Measurements from ENCODE around the gene UBE2M. TPM values are rescaled to one million over a fixed set of nuclear protein-coding genes. Genes with fewer than 3 reads are reported as not detected.
A peak's percentile ranks its signal among the peaks of the same experiment; 100 is the strongest.
"Not testable (repeated sequence)": the region's sequence is repeated elsewhere in the genome, so short reads cannot be mapped to it uniquely, and the experiment has no call there.

The UBE2M gene
- total RNA-seq, 1 experiment from 2014 or later = 192 TPM

DNA sequence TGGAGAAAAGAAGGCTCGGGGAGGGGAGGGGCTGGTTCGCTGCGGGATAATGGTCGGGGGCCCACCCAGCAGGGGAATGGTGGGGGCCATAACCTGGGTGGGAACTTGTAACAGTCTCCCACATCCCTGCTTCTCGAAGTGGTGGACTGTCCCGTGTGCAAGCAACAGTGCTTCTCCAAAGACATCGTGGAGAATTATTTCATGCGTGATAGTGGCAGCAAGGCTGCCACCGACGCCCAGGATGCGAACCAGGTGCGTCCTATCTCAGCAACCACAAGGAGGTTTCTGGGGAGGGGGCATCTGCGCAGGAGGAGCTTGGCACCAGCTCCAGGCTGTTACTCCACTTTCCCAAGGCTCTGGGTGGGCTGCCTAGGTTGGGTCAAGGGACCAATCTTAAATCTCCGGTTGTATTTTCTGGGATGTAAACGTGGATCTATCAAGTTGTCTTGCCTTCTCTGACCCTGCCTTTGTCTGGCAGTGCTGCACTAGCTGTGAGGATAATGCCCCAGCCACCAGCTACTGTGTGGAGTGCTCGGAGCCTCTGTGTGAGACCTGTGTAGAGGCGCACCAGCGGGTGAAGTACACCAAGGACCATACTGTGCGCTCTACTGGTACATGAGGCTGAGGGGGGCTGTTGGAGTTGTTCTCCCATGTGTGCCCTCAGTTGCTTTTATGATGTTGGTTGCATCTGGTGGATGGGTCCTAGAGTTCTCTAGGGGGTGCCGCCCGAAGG lies 13.0 kb downstream of the UBE2M start:
- DNase-seq (ENCODE audit: low spot score) = no peak
- in situ Hi-C loops (cut with HindIII; ENCODE audit: low sequenced_read_pairs) = no loop called here

DNA sequence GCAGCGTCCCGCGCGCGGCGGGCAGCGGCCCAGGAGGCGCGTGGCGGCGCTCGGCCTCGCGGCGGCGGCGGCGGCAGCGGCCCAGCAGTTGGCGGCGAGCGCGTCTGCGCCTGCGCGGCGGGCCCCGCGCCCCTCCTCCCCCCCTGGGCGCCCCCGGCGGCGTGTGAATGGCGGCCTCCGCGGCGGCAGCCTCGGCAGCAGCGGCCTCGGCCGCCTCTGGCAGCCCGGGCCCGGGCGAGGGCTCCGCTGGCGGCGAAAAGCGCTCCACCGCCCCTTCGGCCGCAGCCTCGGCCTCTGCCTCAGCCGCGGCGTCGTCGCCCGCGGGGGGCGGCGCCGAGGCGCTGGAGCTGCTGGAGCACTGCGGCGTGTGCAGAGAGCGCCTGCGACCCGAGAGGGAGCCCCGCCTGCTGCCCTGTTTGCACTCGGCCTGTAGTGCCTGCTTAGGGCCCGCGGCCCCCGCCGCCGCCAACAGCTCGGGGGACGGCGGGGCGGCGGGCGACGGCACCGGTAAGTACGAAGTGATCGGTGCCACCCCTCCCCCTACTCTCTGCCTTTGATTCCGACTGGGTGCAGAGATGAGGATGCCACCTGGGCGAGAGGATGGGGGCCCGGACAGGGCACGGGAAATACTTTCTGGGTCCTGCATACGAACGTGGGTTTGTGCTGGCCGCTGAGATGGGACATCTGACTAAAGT lies 13.7 kb downstream of the UBE2M start:
- in situ Hi-C loops (cut with HindIII; ENCODE audit: low sequenced_read_pairs) = no loop called here
- no peak for DNase-seq (ENCODE audit: low spot score)

DNA sequence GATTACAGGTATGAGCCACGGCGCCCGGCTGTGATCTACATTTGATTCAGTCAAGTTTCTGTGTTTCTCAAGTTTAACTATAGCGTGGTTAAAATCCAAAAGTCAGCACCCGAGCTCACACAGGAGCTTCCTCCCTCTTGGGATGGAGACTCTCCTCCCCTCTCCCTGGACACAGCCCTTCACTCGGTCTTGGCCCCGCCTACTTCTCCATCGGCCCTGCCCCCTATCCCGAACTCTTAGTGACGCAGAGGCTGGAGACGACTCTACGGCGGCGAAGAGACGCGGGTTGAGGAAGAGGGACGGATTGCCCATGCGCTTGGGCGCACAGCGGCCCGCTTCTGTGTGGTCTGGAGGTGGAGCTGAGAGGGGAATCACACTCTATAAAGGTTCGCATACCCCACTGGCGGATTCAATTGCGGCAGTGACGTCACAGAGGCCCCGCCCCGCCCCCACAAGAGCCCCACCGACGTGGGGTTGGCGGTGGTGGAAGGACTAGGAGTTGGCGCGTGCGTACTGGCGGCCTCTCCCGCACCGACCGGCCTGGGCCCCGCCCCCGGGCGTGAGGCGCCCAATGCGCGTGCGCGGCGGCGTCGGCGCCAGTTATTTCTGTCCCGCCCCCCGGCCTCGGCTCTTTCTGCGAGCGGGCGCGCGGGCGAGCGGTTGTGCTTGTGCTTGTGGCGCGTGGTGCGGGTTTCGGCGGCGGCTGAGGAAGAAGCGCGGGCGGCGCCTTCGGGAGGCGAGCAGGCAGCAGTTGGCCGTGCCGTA lies 14.4 kb downstream of the UBE2M start, which contains the start of gene TRIM28:
TSS of gene TRIM28 (plus strand) at position 239 of the 765 bp plus-strand sequence. CDS start 694 bp downstream, outside the sequence.
- in situ Hi-C loops (cut with HindIII; ENCODE audit: low sequenced_read_pairs) = no loop called here
- peak; percentile 98 for DNase-seq (ENCODE audit: low spot score)

DNA sequence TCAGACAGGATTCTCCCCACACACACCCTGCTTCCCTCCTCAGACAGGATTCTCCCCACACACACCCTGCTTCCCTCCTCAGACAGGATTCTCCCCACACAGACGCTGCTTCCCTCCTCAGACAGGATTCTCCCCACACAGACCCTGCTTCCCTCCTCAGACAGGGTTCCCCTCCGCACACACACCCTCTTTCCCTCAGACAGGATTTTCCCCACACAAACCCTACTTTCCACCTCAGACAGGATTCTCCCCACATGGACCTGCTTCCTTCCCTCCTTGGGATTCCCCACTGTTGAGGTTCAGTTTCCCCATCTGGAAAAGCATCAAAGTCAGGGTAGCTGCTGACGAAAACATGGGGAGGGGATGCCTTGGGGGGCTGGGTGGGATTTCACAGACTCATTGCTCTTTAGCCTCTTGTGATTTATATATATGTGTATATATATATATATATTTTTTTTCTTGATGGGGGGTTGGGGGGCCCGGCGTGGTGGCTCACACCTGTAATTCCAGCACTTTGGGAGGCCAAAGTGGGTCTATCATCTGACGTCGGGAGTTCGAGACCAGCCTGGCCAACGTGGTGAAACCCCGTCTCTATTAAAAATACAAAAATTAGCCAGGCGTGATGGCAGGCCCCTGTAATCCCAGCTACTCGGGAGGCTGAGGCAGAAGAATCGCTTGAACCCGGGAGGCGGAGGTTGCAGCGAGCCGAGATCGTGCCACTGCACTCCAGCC lies 15.6 kb downstream of the UBE2M start:
- DNase-seq (ENCODE audit: low spot score); in situ Hi-C loops (cut with HindIII; ENCODE audit: low sequenced_read_pairs): not testable (repeated sequence)

DNA sequence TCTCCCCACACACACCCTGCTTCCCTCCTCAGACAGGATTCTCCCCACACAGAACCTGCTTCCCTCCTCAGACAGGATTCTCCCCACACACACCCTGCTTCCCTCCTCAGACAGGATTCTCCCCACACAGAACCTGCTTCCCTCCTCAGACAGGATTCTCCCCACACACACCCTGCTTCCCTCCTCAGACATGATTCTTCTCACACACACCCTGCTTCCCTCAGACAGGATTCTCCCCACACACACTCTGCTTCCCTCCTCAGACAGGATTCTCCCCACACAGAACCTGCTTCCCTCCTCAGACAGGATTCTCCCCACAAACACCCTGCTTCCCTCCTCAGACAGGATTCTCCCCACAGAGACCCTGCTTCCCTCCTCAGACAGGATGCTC lies 19.2 kb downstream of the UBE2M start:
- in situ Hi-C loops (cut with HindIII; ENCODE audit: low sequenced_read_pairs); DNase-seq (ENCODE audit: low spot score): not testable (repeated sequence)

DNA sequence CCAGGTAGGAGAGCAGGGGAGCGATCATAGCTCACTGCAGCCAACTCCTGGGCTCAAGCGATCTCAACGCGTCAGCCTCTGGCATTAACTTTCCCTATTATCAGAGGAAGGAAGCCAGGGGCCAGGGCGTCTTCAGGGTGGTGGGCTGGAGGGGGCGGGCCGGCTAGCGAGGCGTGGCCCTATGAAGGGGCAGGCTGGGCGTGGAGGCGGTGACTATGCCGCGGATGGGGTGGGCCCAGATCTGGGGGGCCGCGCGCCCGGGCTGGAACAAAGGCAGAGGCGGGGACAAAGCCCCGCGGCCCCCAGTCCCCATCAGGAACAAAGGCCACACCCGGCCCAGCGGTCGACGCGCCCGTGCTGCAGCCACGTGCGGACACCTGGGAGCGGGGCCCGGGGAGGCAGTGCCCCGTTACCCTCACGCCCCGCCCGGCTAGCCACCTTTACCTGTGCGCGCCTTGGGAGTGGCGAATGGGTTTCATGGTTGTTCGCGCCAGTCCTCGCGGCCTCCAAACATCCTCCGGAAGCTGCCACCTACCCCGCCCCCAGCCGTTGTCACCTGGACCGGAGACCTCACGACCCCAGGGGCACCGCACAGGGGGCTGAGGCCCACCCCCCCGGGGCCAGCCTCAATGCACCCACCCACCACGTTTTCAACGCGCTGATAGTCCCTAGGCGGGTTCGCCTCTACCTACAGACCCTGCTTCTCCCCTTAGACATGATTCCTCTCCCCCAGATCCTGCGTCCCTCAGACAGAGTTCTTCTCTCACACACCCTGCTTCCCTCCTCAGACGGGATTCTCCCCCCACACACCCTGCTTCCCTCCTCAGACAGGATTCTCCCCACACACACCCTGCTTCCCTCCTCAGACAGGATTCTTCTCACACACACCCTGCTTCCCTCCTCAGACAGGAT lies 19.9 kb downstream of the UBE2M start:
- no peak for DNase-seq (ENCODE audit: low spot score)

DNA sequence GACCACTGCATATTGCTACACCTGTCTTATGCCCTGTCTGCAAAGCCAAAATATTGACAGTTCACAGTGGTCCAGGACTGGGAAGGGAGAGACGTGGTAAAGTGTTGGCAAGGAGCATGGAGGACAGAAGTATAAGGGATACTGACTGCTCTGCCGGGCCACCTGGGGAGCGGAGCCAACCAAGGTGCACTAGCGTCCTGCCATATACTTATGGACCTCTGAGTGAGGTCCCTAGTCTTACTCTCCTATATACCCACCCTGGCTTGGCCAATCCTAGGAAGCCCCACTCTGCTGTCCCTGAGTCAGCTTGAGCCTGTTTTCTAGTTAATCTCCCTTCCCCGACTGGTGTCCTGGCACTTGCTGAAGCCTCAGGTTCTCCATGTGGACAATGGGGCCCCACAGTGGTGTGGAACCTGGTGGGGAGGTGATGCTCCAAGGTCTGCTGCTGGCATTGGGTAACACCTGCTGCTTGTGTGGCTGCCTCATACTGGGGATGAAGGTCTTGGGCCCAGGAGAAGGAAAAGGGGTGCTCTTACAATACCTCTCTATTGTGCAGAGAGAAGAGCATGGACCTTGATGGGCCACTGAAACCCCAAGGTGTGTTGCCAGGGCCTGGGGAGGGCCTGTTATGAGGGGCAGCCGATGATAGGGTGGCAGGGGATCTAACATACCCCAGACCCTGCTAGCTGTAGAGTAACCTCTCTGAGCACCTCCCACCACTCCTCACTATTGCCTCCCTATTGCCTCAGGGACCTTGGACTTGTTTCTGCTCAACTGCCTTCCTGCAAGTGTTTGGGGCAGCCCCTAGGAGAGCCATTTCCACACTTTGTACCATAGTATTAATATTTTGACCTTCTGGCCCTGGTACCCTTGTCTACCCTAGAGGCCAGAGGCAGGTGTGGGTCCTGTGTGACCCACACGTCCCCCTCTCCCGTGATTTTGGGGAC lies 21.3 kb downstream of the UBE2M start:
- in situ Hi-C loops (cut with HindIII; ENCODE audit: low sequenced_read_pairs) = no loop called here
- DNase-seq (ENCODE audit: low spot score) = no peak

More for the DNA sequence above, 19.9 kb downstream of the UBE2M start:
- in situ Hi-C loops (cut with HindIII; ENCODE audit: low sequenced_read_pairs) = no loop called here

DNA sequence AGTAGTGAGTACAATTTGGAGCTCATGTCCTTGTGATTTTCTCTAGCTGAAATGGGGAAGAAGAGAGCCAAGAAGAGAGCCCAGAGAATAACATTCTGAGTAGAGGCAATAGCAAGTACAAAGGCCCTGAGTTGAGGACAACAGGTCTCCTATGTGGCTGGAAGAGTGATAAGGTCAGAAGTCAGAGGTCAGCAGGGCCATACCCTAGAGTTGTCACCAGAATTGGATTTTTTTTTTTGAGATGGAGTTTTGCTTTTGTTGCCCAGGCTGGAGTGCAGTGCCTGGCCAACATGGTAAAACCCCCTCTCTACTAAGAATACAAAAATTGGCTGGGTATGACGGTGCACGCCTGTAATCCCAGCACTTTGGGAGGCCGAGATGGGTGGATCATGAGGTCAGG lies 22.6 kb downstream of the UBE2M start:
- no peak for DNase-seq (ENCODE audit: low spot score)

DNA sequence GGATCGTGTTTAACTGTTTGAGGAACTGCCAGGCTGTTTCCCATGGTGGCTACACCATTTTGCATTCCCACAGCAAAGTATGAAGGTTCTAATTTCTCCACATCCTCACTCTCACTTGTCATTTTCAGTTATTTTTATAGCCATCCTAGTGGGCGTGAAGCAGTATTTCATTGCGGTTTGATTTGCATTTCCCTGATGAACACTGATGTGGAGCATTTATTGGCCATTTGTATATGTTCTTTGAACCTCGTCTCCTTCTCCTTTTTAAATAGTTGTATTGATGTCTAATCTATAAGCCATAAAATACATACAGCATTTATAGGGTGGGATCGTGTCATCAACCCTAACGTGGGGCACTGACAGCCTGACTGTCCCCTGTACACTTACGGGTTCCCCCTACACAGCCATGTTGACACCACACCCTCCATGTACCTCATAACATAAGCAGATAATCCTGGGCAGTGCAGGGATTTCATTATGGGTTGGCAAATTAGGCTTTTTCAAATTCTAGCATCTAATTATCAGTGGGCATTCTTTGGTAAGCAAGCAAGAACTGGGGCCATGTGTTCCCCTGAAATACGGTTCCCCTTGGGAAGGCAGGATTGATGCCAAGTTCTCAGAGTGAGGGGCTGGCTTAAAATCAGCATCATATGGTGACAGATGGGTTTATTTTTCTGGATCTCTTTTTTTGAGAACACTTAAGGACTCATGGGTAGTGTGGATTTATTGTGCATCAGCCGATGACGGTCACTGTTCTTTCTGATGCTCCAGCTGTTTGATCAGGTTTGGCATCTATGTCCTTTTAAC lies 27.2 kb downstream of the UBE2M start:
- DNase-seq (ENCODE audit: low spot score) = no peak
- in situ Hi-C loops (cut with HindIII; ENCODE audit: low sequenced_read_pairs) = no loop called here

More for the DNA sequence above, 22.6 kb downstream of the UBE2M start:
- in situ Hi-C loops (cut with HindIII; ENCODE audit: low sequenced_read_pairs) = no loop called here

DNA sequence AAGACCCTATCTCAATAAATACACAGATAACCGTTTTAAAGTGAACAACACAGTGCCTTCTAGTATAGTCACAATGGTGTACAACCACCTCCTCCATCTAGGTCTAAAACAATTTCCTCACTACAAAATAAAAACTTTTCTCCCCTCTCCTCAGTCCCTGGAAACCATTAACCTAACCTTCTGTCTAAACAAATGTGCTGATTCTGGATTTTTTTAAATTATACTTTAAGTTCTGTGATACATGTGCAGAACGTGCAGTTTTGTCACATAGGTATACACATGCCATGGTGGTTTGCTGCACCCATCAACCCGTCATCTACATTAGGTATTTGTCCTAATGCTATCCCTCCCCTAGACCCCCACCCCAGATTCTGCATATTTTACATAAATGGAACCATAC lies 29.0 kb downstream of the UBE2M start:
- in situ Hi-C loops (cut with HindIII; ENCODE audit: low sequenced_read_pairs) = no loop called here
- DNase-seq (ENCODE audit: low spot score) = no peak

DNA sequence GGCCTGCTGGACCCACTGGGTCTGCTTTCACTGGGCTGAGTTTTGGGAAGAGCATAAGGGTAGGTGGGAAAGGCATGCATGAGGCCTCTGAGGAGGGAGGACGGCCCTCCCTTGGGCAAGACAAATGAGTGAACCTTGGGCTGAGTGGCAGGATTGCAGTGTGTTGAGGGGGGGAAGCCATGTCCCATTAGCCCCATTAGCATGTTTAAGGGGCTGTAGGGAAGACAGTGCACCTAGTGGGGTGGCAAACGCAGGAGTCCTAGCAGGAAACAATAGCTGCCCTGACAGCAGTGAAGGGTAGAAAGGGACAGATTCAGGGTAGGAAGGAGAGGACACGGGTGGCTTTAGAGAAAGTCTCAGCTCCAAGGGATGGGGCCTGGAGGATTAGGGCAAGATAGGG lies 35.7 kb downstream of the UBE2M start:
- DNase-seq (ENCODE audit: low spot score) = no peak
- in situ Hi-C loops (cut with HindIII; ENCODE audit: low sequenced_read_pairs) = no loop called here

DNA sequence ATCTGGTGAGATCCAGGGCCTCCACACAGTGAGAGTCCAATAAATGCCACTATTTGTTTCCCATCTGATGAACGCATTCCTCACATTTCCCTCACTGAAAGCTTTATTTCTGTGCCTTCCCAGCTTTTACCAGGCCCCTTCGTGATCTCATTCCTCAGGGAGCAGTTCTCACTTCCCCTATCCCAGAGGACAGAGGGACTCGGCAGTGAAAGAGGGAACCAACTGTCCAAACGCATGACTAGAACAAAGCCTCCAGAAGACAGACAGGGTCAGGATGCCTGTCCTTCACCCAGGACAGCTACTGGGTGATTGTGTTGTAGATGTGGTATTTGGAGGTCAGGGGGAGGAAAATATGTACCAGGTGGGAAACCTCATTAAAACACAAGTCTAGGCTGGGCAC lies 36.8 kb downstream of the UBE2M start:
- DNase-seq (ENCODE audit: low spot score) = no peak
- in situ Hi-C loops (cut with HindIII; ENCODE audit: low sequenced_read_pairs) = no loop called here

DNA sequence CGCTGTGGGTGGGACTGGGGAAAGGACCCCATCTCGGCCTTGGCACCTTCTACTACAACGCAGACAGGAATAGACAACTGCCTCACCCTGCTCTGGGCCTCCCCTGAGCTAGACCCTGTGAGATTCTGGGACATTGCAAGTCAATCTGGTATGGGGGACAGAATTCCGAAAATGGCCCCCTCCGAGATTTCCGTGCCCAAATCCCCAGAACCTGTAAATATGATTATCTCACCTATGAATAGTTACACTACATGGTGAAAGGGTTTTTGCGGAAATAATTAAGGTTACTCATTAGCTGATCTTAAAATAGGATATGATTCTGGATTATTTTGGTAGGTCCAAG lies 38.2 kb downstream of the UBE2M start:
- no peak for DNase-seq (ENCODE audit: low spot score)
- in situ Hi-C loops (cut with HindIII; ENCODE audit: low sequenced_read_pairs) = no loop called here

DNA sequence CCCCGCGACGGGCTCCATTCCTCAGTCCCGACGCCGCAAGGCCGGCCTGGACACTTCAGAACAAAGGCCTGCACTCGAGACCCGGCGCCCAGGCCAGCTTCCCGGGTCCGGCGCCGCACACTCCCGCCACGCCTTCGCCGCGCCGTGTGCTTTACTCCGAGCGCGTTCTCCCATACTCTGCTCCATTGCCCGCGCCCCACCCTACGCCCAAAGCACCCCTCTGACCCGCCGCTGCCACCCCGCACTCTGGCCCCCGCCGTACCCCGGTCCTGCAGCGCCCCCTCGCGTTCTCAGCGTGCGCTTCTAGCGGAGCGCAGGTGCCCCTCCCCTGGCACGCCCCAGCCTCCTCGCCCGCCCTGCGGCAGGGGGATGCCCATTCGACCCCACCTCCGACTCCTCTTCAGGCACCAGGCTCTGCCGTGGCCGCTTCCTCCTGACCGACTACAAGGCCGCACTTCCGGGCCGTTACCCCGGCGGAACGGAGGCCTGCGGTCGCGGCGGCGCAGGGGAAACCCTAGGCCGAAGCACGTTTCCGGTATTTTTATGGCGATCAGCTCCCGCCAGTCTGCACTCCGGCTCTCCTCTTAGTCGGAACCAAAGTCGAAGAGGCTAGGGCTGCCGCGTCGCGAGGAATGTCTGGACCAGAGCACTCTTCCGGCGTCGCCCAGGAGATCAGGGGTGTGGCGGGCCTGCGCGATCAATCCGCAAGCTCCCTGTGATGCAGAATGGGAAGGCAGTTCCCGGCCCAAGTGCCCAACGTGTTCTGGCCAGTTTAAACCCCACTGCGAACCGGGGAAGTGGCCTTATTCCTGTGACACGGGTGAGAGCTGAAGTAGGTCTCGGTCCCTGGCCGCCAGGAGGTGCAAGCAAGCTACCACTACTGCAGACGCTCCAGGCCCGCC lies 38.8 kb downstream of the UBE2M start, which contains the start of gene ZBTB45:
TSS of gene ZBTB45 (minus strand) at position 456 of the 902 bp plus-strand sequence. CDS start 2,137 bp downstream, outside the sequence.
- peak; percentile 96 for DNase-seq (ENCODE audit: low spot score)
- in situ Hi-C loops (cut with HindIII; ENCODE audit: low sequenced_read_pairs) = no loop called here

DNA sequence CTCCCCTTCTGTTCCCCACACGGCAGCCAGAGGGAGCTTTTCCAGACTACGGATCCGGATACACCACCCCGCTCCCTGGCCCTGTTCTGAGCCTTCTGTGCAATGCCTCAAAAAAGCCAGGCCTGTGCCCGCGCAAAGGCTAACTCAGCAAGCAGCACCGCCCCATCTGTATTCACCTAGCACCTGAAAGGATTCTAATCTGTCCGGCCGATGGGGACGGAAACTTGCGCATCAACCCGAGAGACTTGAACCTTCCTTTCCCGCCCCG lies 39.4 kb downstream of the UBE2M start:
- in situ Hi-C loops (cut with HindIII; ENCODE audit: low sequenced_read_pairs) = no loop called here
- peak; percentile 56 for DNase-seq (ENCODE audit: low spot score)

Data from G401 (cell line).